Activated CD8-positive, alpha-beta memory T cell treated with anti-CD3 and anti-CD28 coated beads, Interleukin-2, amount 10 ng/mL, durations not matched to agents 7 days and 5 days (primary cell): ENCODE data around the gene ASZ1. TPM values are rescaled to one million over a fixed set of nuclear protein-coding genes. Genes with fewer than 3 reads are reported as not detected.

ENCODE experiments used
- ATAC-seq: fragments of 150-1000 bp; cut with Tn5 transposase; one replicate; pipeline ENCODE4 v1.10.0; 2021; ENCODE audit warnings: moderate library complexity
- CTCF ChIA-PET: fragments of 350-600 bp; sonication (Branson Sonifier 250); formaldehyde crosslinking; loops from one replicate; lab custom pipeline; 2021; ENCODE audit warnings: antibody characterized with exemption; lab: Charles Lee
- DNase-seq: peaks from one replicate; pipeline ENCODE4 v3.0.0-alpha.2; 2020
- H3K27ac Mint-ChIP-seq: one replicate; pipeline ENCODE4 v1.8.0; 2021; ENCODE audit warnings: mild to moderate bottlenecking, mixed read lengths
- H3K27me3 Mint-ChIP-seq: one replicate; pipeline ENCODE4 v1.8.0; 2021; ENCODE audit warnings: mixed read lengths
- H3K36me3 Mint-ChIP-seq: one replicate; pipeline ENCODE4 v1.8.0; 2021; ENCODE audit warnings: mild to moderate bottlenecking, mixed read lengths
- H3K4me1 Mint-ChIP-seq: one replicate; pipeline ENCODE4 v1.8.0; 2021; ENCODE audit warnings: mixed read lengths
- H3K4me3 Mint-ChIP-seq: one replicate; pipeline ENCODE4 v1.8.0; 2021; ENCODE audit warnings: mild to moderate bottlenecking, moderate library complexity, mixed read lengths
- H3K9me3 Mint-ChIP-seq: one replicate; pipeline ENCODE4 v1.8.0; 2022; ENCODE audit warnings: low read depth, mixed read lengths
- total RNA-seq, 2 experiments: library from RNA; stranded (reverse); gene quantifications; one replicate each; pipeline ENCODE4 v1.2.3, GENCODE V29; 2021

Gene ASZ1
- total RNA-seq, 2 experiments from 2014 or later: not detected

- H3K9me3 Mint-ChIP-seq: no peaks in the 10 kb centered on the region
Observed at GRCh38 chr7:117313582-117313981, 113.7 kb downstream of the ASZ1 start.

More at GRCh38 chr7:117313582-117313981, 113.7 kb downstream of the ASZ1 start:
- no peak overlapping the region for H3K4me3 Mint-ChIP-seq
- CTCF ChIA-PET: no interaction called here
- H3K27ac Mint-ChIP-seq: no peak overlapping the region
- peaks cover 14% of the 10 kb centered on the region for H3K27me3 Mint-ChIP-seq
- DNase-seq (no peak), ATAC-seq (no peak)
- no peaks in the 10 kb centered on the region for H3K4me1 Mint-ChIP-seq
- no peaks in the 10 kb centered on the region for H3K36me3 Mint-ChIP-seq

Other genes starting within 250 kb of the ASZ1 start
- gene WNT2, start 104.4 kb downstream of the ASZ1 start, total RNA-seq: not detected
- gene CFTR, start 52.5 kb upstream of the ASZ1 start, total RNA-seq: not detected